ENCODE results near the gene ARHGAP25.

- no peak for TF ChIP-seq CTCF (IDR thresholded peaks at IDR 0.05; ENCODE audit: low read depth, low read length, poor library complexity, severe bottlenecking)
- TF ChIP-seq EZH2phosphoT487 (IDR thresholded peaks at IDR 0.05; ENCODE audit: borderline replicate concordance, low read length) = no peak
These were observed 118.4 kb downstream of the ARHGAP25 start for GRCh38 chr2:68853035-68853434.
